Fibroblast of gingiva (primary cell): ENCODE data around the gene ARMC9.

Source experiments
- DNase-seq: peaks from one replicate; pipeline ENCODE4 v3.0.0-alpha.2; 2011; ENCODE audit warnings: low read depth

The ARMC9 gene

GRCh38 chr2:231318436-231318835 lies 120.0 kb downstream of the ARMC9 start:
- DNase-seq, result no peak

GRCh38 chr2:231318954-231319353 lies 120.5 kb downstream of the ARMC9 start:
- DNase-seq, result no peak

- DNase-seq, result no peak
Observed at GRCh38 chr2:231319867-231320266, 121.4 kb downstream of the ARMC9 start.

GRCh38 chr2:231321021-231321420 lies 122.6 kb downstream of the ARMC9 start:
- no peak for DNase-seq

- DNase-seq, result no peak
Observed at GRCh38 chr2:231321556-231322334, 123.3 kb downstream of the ARMC9 start.

- DNase-seq, result no peak
Observed at GRCh38 chr2:231323316-231323715, 124.9 kb downstream of the ARMC9 start.

- DNase-seq, result no peak
Observed at GRCh38 chr2:231325826-231326225, 127.4 kb downstream of the ARMC9 start.

GRCh38 chr2:231326404-231326803 lies 128.0 kb downstream of the ARMC9 start:
- no peak for DNase-seq

GRCh38 chr2:231330311-231330710 lies 131.9 kb downstream of the ARMC9 start:
- no peak for DNase-seq

GRCh38 chr2:231331533-231331932 lies 133.1 kb downstream of the ARMC9 start:
- DNase-seq, result no peak

- no peak for DNase-seq
Observed at GRCh38 chr2:231332388-231332787, 134.0 kb downstream of the ARMC9 start.

GRCh38 chr2:231332872-231333500 lies 134.6 kb downstream of the ARMC9 start:
- no peak for DNase-seq

- DNase-seq, result no peak
Observed at GRCh38 chr2:231334179-231334930, 135.9 kb downstream of the ARMC9 start.

GRCh38 chr2:231334981-231335380 lies 136.6 kb downstream of the ARMC9 start:
- DNase-seq, result no peak

GRCh38 chr2:231335591-231335990 lies 137.2 kb downstream of the ARMC9 start:
- no peak for DNase-seq

- no peak for DNase-seq
Observed at GRCh38 chr2:231336236-231336635, 137.8 kb downstream of the ARMC9 start.

- no peak for DNase-seq
Observed at GRCh38 chr2:231336700-231337099, 138.3 kb downstream of the ARMC9 start.

GRCh38 chr2:231337807-231338759 lies 139.7 kb downstream of the ARMC9 start:
- DNase-seq, result no peak

- DNase-seq, result no peak
Observed at GRCh38 chr2:231339316-231339715, 140.9 kb downstream of the ARMC9 start.

GRCh38 chr2:231341100-231341499 lies 142.7 kb downstream of the ARMC9 start:
- no peak for DNase-seq

GRCh38 chr2:231342061-231342711 lies 143.8 kb downstream of the ARMC9 start:
- no peak for DNase-seq
